ENCODE results near the gene STXBP5. TPM values are rescaled to one million over a fixed set of nuclear protein-coding genes. Genes with fewer than 3 reads are reported as not detected.

STXBP5 gene
- total RNA-seq, 2 donors from 2014 or later, result 9.9 to 13.6 TPM

DNA sequence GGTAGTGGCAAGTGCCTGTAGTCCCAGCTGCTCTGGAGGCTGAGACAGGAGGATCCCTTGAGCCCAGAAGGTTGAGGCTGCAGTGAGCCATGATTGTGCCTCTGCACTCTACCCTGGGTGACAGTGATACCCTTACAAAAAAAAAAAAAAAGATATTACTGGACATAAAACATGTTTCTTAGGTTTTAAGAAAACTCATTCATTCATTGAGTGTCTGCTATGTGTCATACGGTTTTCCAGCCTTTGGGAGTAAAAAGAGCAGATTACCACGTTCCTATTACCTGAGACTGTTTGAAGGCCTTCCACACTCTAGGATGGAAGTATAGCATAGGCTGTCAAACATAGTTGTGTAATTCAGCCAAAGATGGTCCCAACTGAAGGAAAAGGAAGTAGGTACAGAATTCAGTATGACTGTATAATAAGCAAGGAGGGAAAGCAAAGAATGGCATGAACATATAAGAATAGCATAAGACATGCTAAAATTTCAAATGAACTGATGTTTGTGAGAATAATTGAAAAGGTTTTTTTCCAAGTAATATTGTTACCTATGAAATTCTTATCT, 22.0 kb downstream of the STXBP5 start:
- H3K27me3 ChIP-seq, result no peaks in the 10 kb centered on the region
- no peak overlapping the region for H3K27ac ChIP-seq
- TF ChIP-seq, protein P1, sequence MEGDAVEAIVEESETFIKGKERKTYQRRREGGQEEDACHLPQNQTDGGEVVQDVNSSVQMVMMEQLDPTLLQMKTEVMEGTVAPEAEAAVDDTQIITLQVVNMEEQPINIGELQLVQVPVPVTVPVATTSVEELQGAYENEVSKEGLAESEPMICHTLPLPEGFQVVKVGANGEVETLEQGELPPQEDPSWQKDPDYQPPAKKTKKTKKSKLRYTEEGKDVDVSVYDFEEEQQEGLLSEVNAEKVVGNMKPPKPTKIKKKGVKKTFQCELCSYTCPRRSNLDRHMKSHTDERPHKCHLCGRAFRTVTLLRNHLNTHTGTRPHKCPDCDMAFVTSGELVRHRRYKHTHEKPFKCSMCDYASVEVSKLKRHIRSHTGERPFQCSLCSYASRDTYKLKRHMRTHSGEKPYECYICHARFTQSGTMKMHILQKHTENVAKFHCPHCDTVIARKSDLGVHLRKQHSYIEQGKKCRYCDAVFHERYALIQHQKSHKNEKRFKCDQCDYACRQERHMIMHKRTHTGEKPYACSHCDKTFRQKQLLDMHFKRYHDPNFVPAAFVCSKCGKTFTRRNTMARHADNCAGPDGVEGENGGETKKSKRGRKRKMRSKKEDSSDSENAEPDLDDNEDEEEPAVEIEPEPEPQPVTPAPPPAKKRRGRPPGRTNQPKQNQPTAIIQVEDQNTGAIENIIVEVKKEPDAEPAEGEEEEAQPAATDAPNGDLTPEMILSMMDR (IDR thresholded peaks at IDR 0.05), result no peak
- H3K4me3 ChIP-seq, result no peak overlapping the region
- no peak for DNase-seq (ENCODE audit: low spot score)
- no peaks in the 10 kb centered on the region for H3K9me3 ChIP-seq
- peaks cover 0 to 7% of the 10 kb centered on the region in 2 donors for H3K4me1 ChIP-seq
- H3K36me3 ChIP-seq, result no peaks in the 10 kb centered on the region

DNA sequence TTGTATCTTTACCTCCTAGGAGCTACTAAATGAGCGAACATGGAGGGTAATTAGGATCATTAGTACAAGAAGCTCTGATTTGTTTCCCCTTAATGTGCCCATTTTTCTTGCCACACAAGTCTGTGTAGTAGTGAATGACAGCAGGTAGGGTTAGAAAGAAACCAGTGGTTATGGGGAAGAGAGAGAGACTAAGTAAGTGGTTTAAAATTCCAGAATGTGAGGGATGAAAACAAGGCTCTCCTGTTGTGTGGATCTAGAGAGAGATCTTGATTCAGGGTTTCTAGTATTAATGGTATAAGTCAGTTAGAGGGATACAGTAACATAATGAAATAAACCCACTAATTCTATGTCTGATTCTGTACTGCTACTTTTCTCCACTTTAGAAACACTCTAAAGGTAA, 22.7 kb downstream of the STXBP5 start:
- Histone ChIP-seq H3K27ac (no peak overlapping the region), H3K4me1 (peaks cover 0 to 7% of the 10 kb centered on the region in 2 donors), H3K9me3 (no peaks in the 10 kb centered on the region), H3K27me3 (no peaks in the 10 kb centered on the region), H3K4me3 (no peak overlapping the region), H3K36me3 (no peaks in the 10 kb centered on the region)
- TF ChIP-seq, protein P1 (IDR thresholded peaks at IDR 0.05), result no peak
- DNase-seq (ENCODE audit: low spot score), result no peak

- H3K9me3 ChIP-seq, result no peaks in the 10 kb centered on the region
- H3K4me1 ChIP-seq, result no peaks in the 10 kb centered on the region
- no peaks in the 10 kb centered on the region for H3K27me3 ChIP-seq
- H3K36me3 ChIP-seq, result no peaks in the 10 kb centered on the region
- no peak for DNase-seq (ENCODE audit: low spot score)
- TF ChIP-seq, protein P1 (IDR thresholded peaks at IDR 0.05), result no peak
- no peak overlapping the region for H3K27ac ChIP-seq
- no peak overlapping the region for H3K4me3 ChIP-seq
These were observed 23.6 kb downstream of the STXBP5 start for GRCh38 chr6:147227770-147228320.

DNA sequence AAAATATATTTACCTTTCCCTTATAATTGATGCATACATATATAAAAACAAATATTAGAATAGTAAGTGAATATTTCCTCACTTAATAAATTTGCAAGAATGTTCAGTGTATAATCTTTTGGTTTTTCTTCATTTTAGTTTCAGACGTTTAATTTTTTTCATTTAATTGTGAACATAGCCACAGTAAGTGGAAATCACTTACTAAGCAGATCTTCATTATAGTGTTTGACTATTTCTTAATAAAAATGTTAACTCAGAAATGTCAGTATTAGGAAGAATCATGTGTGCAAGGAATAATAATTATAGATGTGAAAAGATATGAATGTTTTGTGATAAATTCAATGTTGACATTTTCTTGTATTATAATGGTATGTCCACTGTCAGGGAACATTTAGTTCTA, 27.4 kb downstream of the STXBP5 start:
- H3K27ac ChIP-seq, result no peak overlapping the region
- DNase-seq (ENCODE audit: low spot score), result no peak
- TF ChIP-seq, protein P1 (IDR thresholded peaks at IDR 0.05), result no peak

DNA sequence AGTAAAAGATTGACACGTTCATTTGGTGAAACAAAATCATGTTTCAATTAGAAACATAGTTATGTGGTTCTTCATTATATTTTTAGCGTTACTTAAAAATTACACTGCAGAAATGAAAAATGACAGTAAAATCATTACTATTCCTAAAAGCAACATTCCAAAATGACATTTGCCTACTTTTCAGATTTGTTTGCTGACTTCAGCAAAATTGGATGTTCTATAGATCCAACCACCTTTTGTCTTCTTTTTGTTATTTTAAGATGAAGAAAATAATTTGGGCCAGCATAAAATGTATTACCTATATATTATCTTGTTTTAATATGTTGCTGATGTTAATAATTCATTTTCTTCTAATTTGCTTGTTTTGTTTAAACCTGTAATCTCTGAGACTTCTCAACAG, 30.5 kb downstream of the STXBP5 start:
- no peaks in the 10 kb centered on the region for H3K9me3 ChIP-seq
- H3K4me1 ChIP-seq, result no peaks in the 10 kb centered on the region
- H3K27me3 ChIP-seq, result no peaks in the 10 kb centered on the region
- DNase-seq (ENCODE audit: low spot score), result no peak
- H3K36me3 ChIP-seq, result no peaks in the 10 kb centered on the region
- TF ChIP-seq, protein P1 (IDR thresholded peaks at IDR 0.05), result no peak
- H3K27ac ChIP-seq, result no peak overlapping the region
- no peak overlapping the region for H3K4me3 ChIP-seq

More for the DNA sequence above, 27.4 kb downstream of the STXBP5 start:
- Histone ChIP-seq H3K9me3 (no peaks in the 10 kb centered on the region), H3K4me1 (no peaks in the 10 kb centered on the region), H3K27me3 (no peaks in the 10 kb centered on the region), H3K36me3 (no peaks in the 10 kb centered on the region), H3K4me3 (no peak overlapping the region)

- H3K36me3 ChIP-seq, result peaks cover 5% of the 10 kb centered on the region
- no peak overlapping the region for H3K27ac ChIP-seq
- DNase-seq (ENCODE audit: low spot score), result no peak
- no peak overlapping the region for H3K4me3 ChIP-seq
- TF ChIP-seq, protein P1 (IDR thresholded peaks at IDR 0.05), result no peak
- H3K27me3 ChIP-seq, result no peaks in the 10 kb centered on the region
- H3K4me1 ChIP-seq, result no peaks in the 10 kb centered on the region
- H3K9me3 ChIP-seq, result no peaks in the 10 kb centered on the region
These were observed 33.9 kb downstream of the STXBP5 start for GRCh38 chr6:147238164-147238563.
